Measurements from ENCODE around the gene TEX51. TPM values are rescaled to one million over a fixed set of nuclear protein-coding genes. Genes with fewer than 3 reads are reported as not detected.

TEX51 gene
- total and polyA plus RNA-seq, 2 of the 4 experiments (the other 2 are of a cell fraction) = not detected

GRCh38 chr2:126934809-126935208 is 36.1 kb downstream of the TEX51 start:
- Histone ChIP-seq H4K5ac (ENCODE audit: low read depth, low read length) (no peak overlapping the region), H3K4me1 (ENCODE audit: control insufficient read depth, insufficient read depth, low read length) (no peaks in the 10 kb centered on the region), H4K91ac (ENCODE audit: insufficient read depth, low read depth, low read length) (no peak overlapping the region), H3K9ac (ENCODE audit: low read depth, low read length) (no peak overlapping the region), H3K36me3 (ENCODE audit: control insufficient read depth, insufficient read depth, low read length) (no peaks in the 10 kb centered on the region), H2AFZ (replicated peaks; ENCODE audit: low read length, poor library complexity) (no peak overlapping the region), H2BK5ac (ENCODE audit: low read depth, low read length, poor library complexity, severe bottlenecking) (no peak overlapping the region), H2AK9ac (replicated peaks; ENCODE audit: low read depth, low read length, poor library complexity) (no peak overlapping the region), H4K20me1 (ENCODE audit: insufficient read depth, low read length) (no peaks in the 10 kb centered on the region), H2BK15ac (ENCODE audit: low read depth, low read length) (no peak overlapping the region), H3K4ac (ENCODE audit: low read depth, low read length) (no peak overlapping the region), H3K18ac (ENCODE audit: low read depth, low read length) (no peak overlapping the region), H2AK5ac (ENCODE audit: low read depth, low read length) (no peak overlapping the region), H3K79me1 (ENCODE audit: low read depth in 1 of 2, low read length in 2 of 2) (no peaks in the 10 kb centered on the region), H2BK20ac (ENCODE audit: low read depth, low read length) (no peak overlapping the region), H2BK120ac (ENCODE audit: low read depth, low read length) (no peak overlapping the region), H3K56ac (ENCODE audit: extremely low read depth, insufficient read depth, low read length) (no peak overlapping the region), H3K9me3 (ENCODE audit: control insufficient read depth, insufficient read depth, low read length) (no peaks in the 10 kb centered on the region), H3K9me1 (ENCODE audit: insufficient read depth, low read length) (no peaks in the 10 kb centered on the region), H3K23ac (ENCODE audit: low read depth, low read length) (no peak overlapping the region), H3K27me3 (ENCODE audit: control insufficient read depth, insufficient read depth, low read length) (peaks cover 12% of the 10 kb centered on the region), H3K4me3 (ENCODE audit: insufficient read depth, low read depth, low read length) (no peak overlapping the region), H3K14ac (replicated peaks; ENCODE audit: low read depth, low read length) (no peak overlapping the region), H3K4me2 (ENCODE audit: low read depth, low read length) (no peak overlapping the region), H4K8ac (ENCODE audit: low read depth in 2 of 2, low read length in 2 of 2) (no peak overlapping the region), H3K27ac (ENCODE audit: insufficient read depth, low read length) (no peak overlapping the region)
- no peak for ATAC-seq (ENCODE audit: low read depth)
- 50% methylated on average over 1 of the region's 6 CpGs; no CpG with 5 or more reads in 1 of the 2 experiments for WGBS, 2 experiments (ENCODE audit: extremely low coverage in 2 of 2, insufficient read length in 1 of 2)
- dilution Hi-C loops (cut with HindIII; ENCODE audit: low sequenced_read_pairs, unreplicated experiment) = no loop called here
- no peak for DNase-seq
- TF ChIP-seq MXI1 (IDR thresholded peaks at IDR 0.05; ENCODE audit: borderline replicate concordance, low read depth, low read length) = no peak
- TF ChIP-seq MAZ (IDR thresholded peaks at IDR 0.05; ENCODE audit: borderline replicate concordance, low read depth, low read length) = no peak
- no peak for TF ChIP-seq USF2 (IDR thresholded peaks at IDR 0.05; ENCODE audit: low read depth, low read length)
- TF ChIP-seq BHLHE40 (IDR thresholded peaks at IDR 0.05; ENCODE audit: low read depth, low read length) = no peak
- no peak for TF ChIP-seq CHD1 (IDR thresholded peaks at IDR 0.05; ENCODE audit: low read depth, low read length)
- TF ChIP-seq FOS (IDR thresholded peaks at IDR 0.05; ENCODE audit: low read depth, low read length) = no peak
- no peak for TF ChIP-seq RFX5 (IDR thresholded peaks at IDR 0.05; ENCODE audit: low read depth, low read length)
- no peak for TF ChIP-seq ELK1 (IDR thresholded peaks at IDR 0.05; ENCODE audit: borderline replicate concordance, low read depth, low read length)
- TF ChIP-seq POLR2A (IDR thresholded peaks at IDR 0.05; ENCODE audit: low read depth, low read length) = no peak
- no peak for TF ChIP-seq SMC3 (IDR thresholded peaks at IDR 0.05; ENCODE audit: low read depth, low read length)
- no peak for TF ChIP-seq MAFK (IDR thresholded peaks at IDR 0.05; ENCODE audit: low read depth, low read length)
- TF ChIP-seq NFE2L2 (IDR thresholded peaks at IDR 0.05; ENCODE audit: low read depth, low read length) = no peak
- TF ChIP-seq, protein P1, sequence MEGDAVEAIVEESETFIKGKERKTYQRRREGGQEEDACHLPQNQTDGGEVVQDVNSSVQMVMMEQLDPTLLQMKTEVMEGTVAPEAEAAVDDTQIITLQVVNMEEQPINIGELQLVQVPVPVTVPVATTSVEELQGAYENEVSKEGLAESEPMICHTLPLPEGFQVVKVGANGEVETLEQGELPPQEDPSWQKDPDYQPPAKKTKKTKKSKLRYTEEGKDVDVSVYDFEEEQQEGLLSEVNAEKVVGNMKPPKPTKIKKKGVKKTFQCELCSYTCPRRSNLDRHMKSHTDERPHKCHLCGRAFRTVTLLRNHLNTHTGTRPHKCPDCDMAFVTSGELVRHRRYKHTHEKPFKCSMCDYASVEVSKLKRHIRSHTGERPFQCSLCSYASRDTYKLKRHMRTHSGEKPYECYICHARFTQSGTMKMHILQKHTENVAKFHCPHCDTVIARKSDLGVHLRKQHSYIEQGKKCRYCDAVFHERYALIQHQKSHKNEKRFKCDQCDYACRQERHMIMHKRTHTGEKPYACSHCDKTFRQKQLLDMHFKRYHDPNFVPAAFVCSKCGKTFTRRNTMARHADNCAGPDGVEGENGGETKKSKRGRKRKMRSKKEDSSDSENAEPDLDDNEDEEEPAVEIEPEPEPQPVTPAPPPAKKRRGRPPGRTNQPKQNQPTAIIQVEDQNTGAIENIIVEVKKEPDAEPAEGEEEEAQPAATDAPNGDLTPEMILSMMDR (conservative IDR thresholded peaks at IDR 0.05; ENCODE audit: low read depth, low read length) = no peak
- TF ChIP-seq RAD21 (IDR thresholded peaks at IDR 0.05; ENCODE audit: low read length) = no peak
- no peak for TF ChIP-seq CEBPB (IDR thresholded peaks at IDR 0.05; ENCODE audit: low read depth, low read length)
- no peak for TF ChIP-seq RCOR1 (IDR thresholded peaks at IDR 0.05; ENCODE audit: insufficient replicate concordance, low read length)
- intact Hi-C loops (cut with micrococcal nuclease) = no loop called here
- in situ Hi-C loops (cut with MboI; ENCODE audit: low sequenced_read_pairs) = no loop called here
- no TSS peak for BruUV-seq (replicated peaks)
- ChIA-PET POLR2A (ENCODE audit: unreplicated experiment) (no interaction called here), CTCF (no interaction called here)

Measured in IMR-90 (cell line).